ENCODE data around the gene SRD5A1.

DNA sequence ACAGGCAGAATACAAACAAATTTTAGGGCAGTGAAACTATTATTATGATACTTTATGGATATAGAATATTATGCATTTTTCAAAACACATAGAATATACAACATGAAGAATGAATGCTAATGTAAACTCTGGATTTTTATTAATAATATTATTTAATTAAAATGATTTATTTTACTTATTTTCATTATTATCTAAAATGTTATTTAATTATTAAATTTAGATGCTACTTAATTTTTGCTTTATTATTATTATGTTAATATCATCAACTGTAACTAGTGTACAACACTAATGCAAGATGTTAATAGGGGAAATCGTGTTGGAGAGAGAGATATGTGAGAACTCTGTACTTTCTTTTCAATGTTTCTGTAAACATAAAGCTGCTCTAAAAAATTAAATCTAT lies 40.7 kb downstream of the SRD5A1 start:
- TF ChIP-seq, protein P1, sequence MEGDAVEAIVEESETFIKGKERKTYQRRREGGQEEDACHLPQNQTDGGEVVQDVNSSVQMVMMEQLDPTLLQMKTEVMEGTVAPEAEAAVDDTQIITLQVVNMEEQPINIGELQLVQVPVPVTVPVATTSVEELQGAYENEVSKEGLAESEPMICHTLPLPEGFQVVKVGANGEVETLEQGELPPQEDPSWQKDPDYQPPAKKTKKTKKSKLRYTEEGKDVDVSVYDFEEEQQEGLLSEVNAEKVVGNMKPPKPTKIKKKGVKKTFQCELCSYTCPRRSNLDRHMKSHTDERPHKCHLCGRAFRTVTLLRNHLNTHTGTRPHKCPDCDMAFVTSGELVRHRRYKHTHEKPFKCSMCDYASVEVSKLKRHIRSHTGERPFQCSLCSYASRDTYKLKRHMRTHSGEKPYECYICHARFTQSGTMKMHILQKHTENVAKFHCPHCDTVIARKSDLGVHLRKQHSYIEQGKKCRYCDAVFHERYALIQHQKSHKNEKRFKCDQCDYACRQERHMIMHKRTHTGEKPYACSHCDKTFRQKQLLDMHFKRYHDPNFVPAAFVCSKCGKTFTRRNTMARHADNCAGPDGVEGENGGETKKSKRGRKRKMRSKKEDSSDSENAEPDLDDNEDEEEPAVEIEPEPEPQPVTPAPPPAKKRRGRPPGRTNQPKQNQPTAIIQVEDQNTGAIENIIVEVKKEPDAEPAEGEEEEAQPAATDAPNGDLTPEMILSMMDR (IDR thresholded peaks at IDR 0.05): no peak
- no peak for TF ChIP-seq ZFX (IDR thresholded peaks at IDR 0.05; ENCODE audit: borderline replicate concordance)
